ENCODE results near the gene CBX4. TPM values are rescaled to one million over a fixed set of nuclear protein-coding genes. Genes with fewer than 3 reads are reported as not detected.

CBX4 gene
- total and polyA plus RNA-seq, 2 of the 13 experiments (the other 11 are each of a cell fraction or from before 2014, with no cell fraction given): 25.8 to 50.8 TPM

DNA sequence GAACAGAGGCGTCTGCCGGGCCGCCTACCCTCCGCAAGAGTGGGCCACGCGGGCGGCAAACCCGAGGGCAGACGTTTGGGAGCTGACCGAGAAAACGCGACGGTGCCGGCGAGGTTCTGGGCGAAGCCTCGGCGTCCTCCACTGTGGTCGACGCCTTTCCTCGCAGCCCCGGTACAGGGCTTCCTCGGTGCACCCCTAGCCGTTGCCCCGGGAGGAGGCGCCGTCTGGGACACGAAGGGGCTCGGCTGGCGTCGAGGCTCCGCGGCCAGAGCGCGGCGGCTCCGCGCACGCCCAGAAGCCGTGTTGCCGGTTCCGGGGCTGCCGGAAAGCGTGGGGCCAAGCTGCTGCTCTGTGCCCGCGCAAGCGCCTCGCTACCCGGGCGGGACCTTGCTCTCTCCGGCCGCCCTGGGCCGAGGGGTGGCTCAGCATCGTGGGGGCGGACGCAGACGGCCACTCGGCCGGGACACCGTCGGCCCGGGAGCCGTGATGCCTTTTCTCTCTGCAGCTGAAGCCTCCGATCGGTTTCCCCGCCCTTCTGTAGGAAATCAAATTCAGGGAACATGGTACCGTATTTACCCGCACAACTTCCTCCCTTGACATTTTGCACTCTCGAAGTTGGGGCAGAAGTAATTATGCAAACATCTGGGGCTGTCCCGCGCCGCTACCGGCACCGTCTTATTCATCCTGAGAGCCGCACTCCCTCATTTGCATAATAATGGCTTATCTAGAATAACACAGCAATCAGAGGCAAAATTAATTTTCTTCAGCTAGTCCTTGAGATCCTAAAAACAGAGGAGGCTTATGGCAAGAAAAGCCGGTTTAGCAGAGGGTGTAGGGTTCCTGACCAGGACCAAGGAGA is 35.0 kb downstream of the CBX4 start (continued):
- TF ChIP-seq, protein P1, sequence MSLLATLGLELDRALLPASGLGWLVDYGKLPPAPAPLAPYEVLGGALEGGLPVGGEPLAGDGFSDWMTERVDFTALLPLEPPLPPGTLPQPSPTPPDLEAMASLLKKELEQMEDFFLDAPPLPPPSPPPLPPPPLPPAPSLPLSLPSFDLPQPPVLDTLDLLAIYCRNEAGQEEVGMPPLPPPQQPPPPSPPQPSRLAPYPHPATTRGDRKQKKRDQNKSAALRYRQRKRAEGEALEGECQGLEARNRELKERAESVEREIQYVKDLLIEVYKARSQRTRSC (CRISPR knock-in tag; IDR thresholded peaks at IDR 0.05; ENCODE audit: low read depth): peak; percentile 85; the same call in 1 of the 2 replicates
- no peak for TF ChIP-seq CCAR2 (optimal IDR thresholded peaks at IDR 0.05; ENCODE audit: low read depth, low read length)
- TF ChIP-seq THAP11 (CRISPR knock-in tag; IDR thresholded peaks at IDR 0.05): peak; percentile 81
- TF ChIP-seq ZNF136 (CRISPR knock-in tag; IDR thresholded peaks at IDR 0.05; ENCODE audit: low read depth): peak; percentile 28; the same call in 1 of the 2 replicates
- TF ChIP-seq, protein P2, sequence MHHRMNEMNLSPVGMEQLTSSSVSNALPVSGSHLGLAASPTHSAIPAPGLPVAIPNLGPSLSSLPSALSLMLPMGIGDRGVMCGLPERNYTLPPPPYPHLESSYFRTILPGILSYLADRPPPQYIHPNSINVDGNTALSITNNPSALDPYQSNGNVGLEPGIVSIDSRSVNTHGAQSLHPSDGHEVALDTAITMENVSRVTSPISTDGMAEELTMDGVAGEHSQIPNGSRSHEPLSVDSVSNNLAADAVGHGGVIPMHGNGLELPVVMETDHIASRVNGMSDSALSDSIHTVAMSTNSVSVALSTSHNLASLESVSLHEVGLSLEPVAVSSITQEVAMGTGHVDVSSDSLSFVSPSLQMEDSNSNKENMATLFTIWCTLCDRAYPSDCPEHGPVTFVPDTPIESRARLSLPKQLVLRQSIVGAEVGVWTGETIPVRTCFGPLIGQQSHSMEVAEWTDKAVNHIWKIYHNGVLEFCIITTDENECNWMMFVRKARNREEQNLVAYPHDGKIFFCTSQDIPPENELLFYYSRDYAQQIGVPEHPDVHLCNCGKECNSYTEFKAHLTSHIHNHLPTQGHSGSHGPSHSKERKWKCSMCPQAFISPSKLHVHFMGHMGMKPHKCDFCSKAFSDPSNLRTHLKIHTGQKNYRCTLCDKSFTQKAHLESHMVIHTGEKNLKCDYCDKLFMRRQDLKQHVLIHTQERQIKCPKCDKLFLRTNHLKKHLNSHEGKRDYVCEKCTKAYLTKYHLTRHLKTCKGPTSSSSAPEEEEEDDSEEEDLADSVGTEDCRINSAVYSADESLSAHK (CRISPR knock-in tag; IDR thresholded peaks at IDR 0.05; ENCODE audit: borderline replicate concordance): no peak
- peak; percentile 82; the same call in 1 of the 2 replicates for TF ChIP-seq ZNF556 (CRISPR knock-in tag; IDR thresholded peaks at IDR 0.05; ENCODE audit: borderline replicate concordance)
- TF ChIP-seq RFX1 (IDR thresholded peaks at IDR 0.05): no peak
- TF ChIP-seq GABPA (IDR thresholded peaks at IDR 0.05; ENCODE audit: low read depth, low read length): peak; percentile 74
- TF ChIP-seq GABPA (CRISPR knock-in tag; IDR thresholded peaks at IDR 0.05; ENCODE audit: low read depth): peak; percentile 59
- TF ChIP-seq GFI1 (CRISPR knock-in tag; IDR thresholded peaks at IDR 0.05; ENCODE audit: borderline replicate concordance): peak; percentile 75; the same call in 1 of the 2 replicates
- TF ChIP-seq, protein P3, sequence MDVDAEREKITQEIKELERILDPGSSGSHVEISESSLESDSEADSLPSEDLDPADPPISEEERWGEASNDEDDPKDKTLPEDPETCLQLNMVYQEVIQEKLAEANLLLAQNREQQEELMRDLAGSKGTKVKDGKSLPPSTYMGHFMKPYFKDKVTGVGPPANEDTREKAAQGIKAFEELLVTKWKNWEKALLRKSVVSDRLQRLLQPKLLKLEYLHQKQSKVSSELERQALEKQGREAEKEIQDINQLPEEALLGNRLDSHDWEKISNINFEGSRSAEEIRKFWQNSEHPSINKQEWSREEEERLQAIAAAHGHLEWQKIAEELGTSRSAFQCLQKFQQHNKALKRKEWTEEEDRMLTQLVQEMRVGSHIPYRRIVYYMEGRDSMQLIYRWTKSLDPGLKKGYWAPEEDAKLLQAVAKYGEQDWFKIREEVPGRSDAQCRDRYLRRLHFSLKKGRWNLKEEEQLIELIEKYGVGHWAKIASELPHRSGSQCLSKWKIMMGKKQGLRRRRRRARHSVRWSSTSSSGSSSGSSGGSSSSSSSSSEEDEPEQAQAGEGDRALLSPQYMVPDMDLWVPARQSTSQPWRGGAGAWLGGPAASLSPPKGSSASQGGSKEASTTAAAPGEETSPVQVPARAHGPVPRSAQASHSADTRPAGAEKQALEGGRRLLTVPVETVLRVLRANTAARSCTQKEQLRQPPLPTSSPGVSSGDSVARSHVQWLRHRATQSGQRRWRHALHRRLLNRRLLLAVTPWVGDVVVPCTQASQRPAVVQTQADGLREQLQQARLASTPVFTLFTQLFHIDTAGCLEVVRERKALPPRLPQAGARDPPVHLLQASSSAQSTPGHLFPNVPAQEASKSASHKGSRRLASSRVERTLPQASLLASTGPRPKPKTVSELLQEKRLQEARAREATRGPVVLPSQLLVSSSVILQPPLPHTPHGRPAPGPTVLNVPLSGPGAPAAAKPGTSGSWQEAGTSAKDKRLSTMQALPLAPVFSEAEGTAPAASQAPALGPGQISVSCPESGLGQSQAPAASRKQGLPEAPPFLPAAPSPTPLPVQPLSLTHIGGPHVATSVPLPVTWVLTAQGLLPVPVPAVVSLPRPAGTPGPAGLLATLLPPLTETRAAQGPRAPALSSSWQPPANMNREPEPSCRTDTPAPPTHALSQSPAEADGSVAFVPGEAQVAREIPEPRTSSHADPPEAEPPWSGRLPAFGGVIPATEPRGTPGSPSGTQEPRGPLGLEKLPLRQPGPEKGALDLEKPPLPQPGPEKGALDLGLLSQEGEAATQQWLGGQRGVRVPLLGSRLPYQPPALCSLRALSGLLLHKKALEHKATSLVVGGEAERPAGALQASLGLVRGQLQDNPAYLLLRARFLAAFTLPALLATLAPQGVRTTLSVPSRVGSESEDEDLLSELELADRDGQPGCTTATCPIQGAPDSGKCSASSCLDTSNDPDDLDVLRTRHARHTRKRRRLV (CRISPR knock-in tag; IDR thresholded peaks at IDR 0.05): peak; percentile 84; the same call in 1 of the 2 replicates
- TF ChIP-seq ZNF326 (CRISPR knock-in tag; IDR thresholded peaks at IDR 0.05; ENCODE audit: borderline replicate concordance): no peak
- TF ChIP-seq ZBTB20 (CRISPR knock-in tag; IDR thresholded peaks at IDR 0.05; ENCODE audit: borderline replicate concordance, low read depth): no peak
- no peak for TF ChIP-seq MTF1 (CRISPR knock-in tag; IDR thresholded peaks at IDR 0.05)
- TF ChIP-seq YY1 (IDR thresholded peaks at IDR 0.05; ENCODE audit: insufficient read depth, insufficient replicate concordance, low read depth, low read length): peak; percentile 40
- TF ChIP-seq HES4 (CRISPR knock-in tag; IDR thresholded peaks at IDR 0.05; ENCODE audit: borderline replicate concordance): peak; percentile 97
- peak; percentile 56; the same call in 1 of the 2 replicates for TF ChIP-seq ZKSCAN8 (CRISPR knock-in tag; IDR thresholded peaks at IDR 0.05; ENCODE audit: borderline replicate concordance)
- TF ChIP-seq ZNF577 (CRISPR knock-in tag; IDR thresholded peaks at IDR 0.05; ENCODE audit: borderline replicate concordance, low read depth): no peak
- peak; percentile 69; the same call in 1 of the 2 replicates for TF ChIP-seq YEATS2 (CRISPR knock-in tag; IDR thresholded peaks at IDR 0.05; ENCODE audit: borderline replicate concordance)
- TF ChIP-seq ZMAT3 (CRISPR knock-in tag; conservative IDR thresholded peaks at IDR 0.05): peak; percentile 94; the same call in 1 of the 2 replicates
